Right lung (tissue), 10 donors: ENCODE data around the gene RNF151. TPM values are rescaled to one million over a fixed set of nuclear protein-coding genes. Genes with fewer than 3 reads are reported as not detected.
A peak's percentile ranks its signal among the peaks of the same experiment; 100 is the strongest.
"Not testable (repeated sequence)": the region's sequence is repeated elsewhere in the genome, so short reads cannot be mapped to it uniquely, and the experiment has no call there.

Source experiments
- DNase-seq, 2 donors: peaks; one replicate each; pipeline ENCODE4 v3.0.0-alpha.2; 2013
- long read RNA-seq, 8 donors: transcript quantifications; one replicate each; lab custom pipeline, GENCODE V29; 2026
- polyA plus RNA-seq, 5 donors: library from polyadenylated mRNA; unstranded; fragments of 120-200 nt; gene quantifications; one replicate each; pipeline versions ENCODE4 v1.2.1 to v1.2.3, GENCODE V29; 2013; ENCODE audit warnings: inconsistent platforms in 1 of 5, low replicate concordance in 1 of 5; ENCODE audit not compliant: insufficient read length in 5 of 5, insufficient read depth in 1 of 5

Gene RNF151
- polyA plus RNA-seq: under 1 TPM in 1 of 5 donors, not detected in 4; 0.13 TPM
- long read RNA-seq, donor 1: 0 reads
- long read RNA-seq, donor 2: 0 reads
- long read RNA-seq, donor 3: 0 reads
- long read RNA-seq, donor 4: 0 reads
- long read RNA-seq, donor 5: 0 reads
- long read RNA-seq, donor 6: 0 reads
- long read RNA-seq, donor 7: 0 reads
- long read RNA-seq, donor 8: 0 reads

GRCh38 chr16:1966460-1966859, at the start of gene RNF151:
Gene RNF151 (plus strand): TSS chr16:1966856. CDS start chr16:1966882, 26 bp downstream.
- DNase-seq: no peak

- no peak for DNase-seq
Measured at GRCh38 chr16:1917056-1917664, 49.5 kb upstream of the RNF151 start.

- DNase-seq: no peak
Measured at GRCh38 chr16:1917665-1918350, 48.8 kb upstream of the RNF151 start.

GRCh38 chr16:1918351-1919326, 48.0 kb upstream of the RNF151 start, which contains the start of gene HS3ST6:
Gene HS3ST6 (minus strand): TSS chr16:1918415. CDS start chr16:1918323, 92 bp downstream.
- no peak for DNase-seq

GRCh38 chr16:1919327-1919998, 47.2 kb upstream of the RNF151 start:
- DNase-seq: no peak

GRCh38 chr16:1920122-1920521, 46.5 kb upstream of the RNF151 start:
- DNase-seq: not testable (repeated sequence)

- no peak for DNase-seq
Measured at GRCh38 chr16:1920727-1921171, 45.9 kb upstream of the RNF151 start.

- no peak for DNase-seq
Measured at GRCh38 chr16:1922357-1922756, 44.3 kb upstream of the RNF151 start.

GRCh38 chr16:1923299-1924034, 43.2 kb upstream of the RNF151 start:
- DNase-seq: no peak

- no peak for DNase-seq
Measured at GRCh38 chr16:1924095-1924494, 42.6 kb upstream of the RNF151 start.

GRCh38 chr16:1926271-1926670, 40.4 kb upstream of the RNF151 start:
- DNase-seq: no peak

- DNase-seq: no peak
Measured at GRCh38 chr16:1929105-1929504, 37.6 kb upstream of the RNF151 start.

GRCh38 chr16:1929578-1930337, 36.9 kb upstream of the RNF151 start:
- peak; percentile 84 to 88 for DNase-seq

- DNase-seq: no peak
Measured at GRCh38 chr16:1930338-1930720, 36.3 kb upstream of the RNF151 start.

- no peak for DNase-seq
Measured at GRCh38 chr16:1932050-1933028, 34.3 kb upstream of the RNF151 start.

GRCh38 chr16:1933097-1933661, 33.5 kb upstream of the RNF151 start:
- no peak for DNase-seq

GRCh38 chr16:1936945-1937479, 29.6 kb upstream of the RNF151 start:
- no peak for DNase-seq

- no peak for DNase-seq
Measured at GRCh38 chr16:1938316-1938715, 28.3 kb upstream of the RNF151 start.
